Suppressor macrophage treated with lipopolysaccharide for 1 hour (primary cell): ENCODE results near the gene MS4A10.
A peak's percentile ranks its signal among the peaks of the same experiment; 100 is the strongest.
"Not testable (repeated sequence)": the region's sequence is repeated elsewhere in the genome, so short reads cannot be mapped to it uniquely, and the experiment has no call there.

ENCODE experiments used
- DNase-seq, 3 donors: peaks; one replicate each; pipeline ENCODE4 v3.0.0-alpha.2; 2020 to 2022

Gene MS4A10

DNA sequence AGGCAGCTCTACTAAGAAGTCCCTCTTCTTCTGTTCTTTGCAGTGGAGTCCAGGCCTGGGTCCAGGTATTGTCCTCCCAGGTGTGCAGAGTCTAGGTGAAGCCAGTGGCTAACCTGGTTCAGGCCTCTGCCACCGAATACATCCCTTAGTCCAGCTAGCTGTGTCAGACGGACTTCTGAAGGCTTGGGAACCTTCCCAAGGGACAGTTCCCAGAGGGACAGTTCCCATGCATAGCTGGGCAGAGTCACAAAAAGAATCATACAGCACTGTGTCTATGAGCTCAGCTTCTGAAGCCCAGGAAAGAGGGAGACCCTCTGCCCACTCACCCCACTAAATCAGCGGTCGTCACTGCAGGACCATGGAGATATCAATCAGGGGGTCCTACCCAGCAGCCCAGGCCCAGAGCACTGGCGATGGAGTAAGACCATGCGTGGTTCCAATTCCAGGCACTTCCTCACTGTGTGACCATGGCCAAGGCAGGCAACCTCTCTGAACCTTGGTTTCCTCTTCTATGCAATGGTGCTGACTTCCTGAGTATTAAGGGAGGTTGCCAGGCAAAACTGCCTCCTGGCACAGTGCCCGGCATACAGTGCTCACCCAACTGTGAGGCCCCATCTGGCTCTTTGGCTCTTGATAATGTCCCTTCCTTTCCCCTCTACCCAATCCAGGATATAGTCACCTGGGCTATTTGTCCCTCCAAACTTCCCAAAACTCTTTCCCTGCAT is 3.4 kb downstream of the MS4A10 start:
- DNase-seq = no peak

GRCh38 chr11:60790726-60791125 is 5.6 kb downstream of the MS4A10 start:
- no peak for DNase-seq

- DNase-seq = no peak
Measured at GRCh38 chr11:60791153-60791933, 6.2 kb downstream of the MS4A10 start.

- no peak for DNase-seq
Measured at GRCh38 chr11:60792521-60792920, 7.4 kb downstream of the MS4A10 start.

GRCh38 chr11:60795291-60795690 is 10.2 kb downstream of the MS4A10 start:
- no peak for DNase-seq

GRCh38 chr11:60797846-60798630 is 12.9 kb downstream of the MS4A10 start:
- DNase-seq = no peak

DNA sequence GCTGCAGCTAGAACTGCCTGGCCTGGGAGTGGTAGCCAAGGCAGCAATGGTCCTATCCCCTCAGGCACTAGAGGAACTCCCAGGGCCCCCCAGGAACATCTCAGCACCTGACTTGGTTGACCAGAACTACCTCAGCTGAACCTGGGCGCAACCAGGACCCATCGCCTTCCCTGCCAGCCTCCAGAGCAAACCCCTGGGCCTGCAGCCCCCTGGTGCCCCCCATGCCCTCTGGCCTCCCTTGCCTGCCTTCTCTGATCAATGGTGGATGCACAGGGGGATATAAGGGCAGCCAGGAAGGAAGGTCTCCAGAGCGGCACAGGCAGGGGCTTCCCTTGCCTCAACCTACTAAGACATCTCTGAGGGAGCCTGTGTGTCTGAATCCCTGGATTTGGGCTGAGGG is 13.5 kb downstream of the MS4A10 start:
- no peak for DNase-seq

- DNase-seq = no peak
Measured at GRCh38 chr11:60801194-60801593, 16.1 kb downstream of the MS4A10 start.

GRCh38 chr11:60803273-60803936 is 18.3 kb downstream of the MS4A10 start:
- no peak for DNase-seq

DNA sequence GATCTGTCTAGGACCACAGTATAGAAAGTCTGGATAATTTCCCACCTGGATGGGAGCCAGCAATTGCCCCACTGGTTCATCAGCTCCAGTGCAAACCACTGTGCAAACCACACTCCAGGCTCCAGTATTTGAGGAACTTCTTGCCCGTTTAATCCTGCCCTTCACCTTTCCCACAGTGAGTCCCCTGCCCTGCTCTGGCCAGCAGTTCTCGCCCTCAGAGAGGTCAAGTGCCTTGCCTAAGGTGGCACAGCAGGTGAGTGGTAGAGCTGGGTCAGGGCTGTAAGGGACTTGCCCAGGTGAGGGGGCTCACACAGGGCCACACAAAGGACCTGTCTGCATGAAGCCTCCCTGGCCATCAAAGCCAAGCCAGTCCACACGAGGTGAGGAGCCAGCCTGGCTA is 24.1 kb downstream of the MS4A10 start:
- DNase-seq = no peak

DNA sequence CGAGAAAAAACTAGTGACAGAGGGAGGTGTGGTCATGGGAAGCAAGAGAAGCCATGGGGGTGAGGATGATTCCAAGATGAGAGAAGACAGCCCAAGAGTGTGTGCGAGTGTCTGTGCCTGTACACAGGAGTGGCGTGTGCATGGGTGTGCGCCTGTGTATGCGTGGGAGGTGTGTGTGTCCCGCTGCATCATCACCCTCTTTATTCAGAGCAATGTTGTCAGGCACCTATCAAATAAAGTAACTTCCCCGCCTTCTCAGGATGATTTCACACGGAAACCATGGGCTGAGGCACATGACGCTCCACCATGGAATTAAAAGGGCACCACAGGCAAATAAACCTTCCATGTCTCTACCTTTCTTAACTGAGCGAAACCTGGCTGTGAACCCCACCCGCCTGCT is 24.6 kb downstream of the MS4A10 start:
- DNase-seq = no peak

GRCh38 chr11:60810151-60810550 is 25.0 kb downstream of the MS4A10 start:
- DNase-seq = no peak

GRCh38 chr11:60810569-60810968 is 25.4 kb downstream of the MS4A10 start:
- DNase-seq = peak in 1 of 3 donors; percentile 18

GRCh38 chr11:60813324-60813723 is 28.2 kb downstream of the MS4A10 start:
- DNase-seq = peak; percentile 23 to 50 (median 39)

- no peak for DNase-seq
Measured at GRCh38 chr11:60814112-60814511, 29.0 kb downstream of the MS4A10 start.

GRCh38 chr11:60816590-60817157 is 31.5 kb downstream of the MS4A10 start:
- no peak for DNase-seq

DNA sequence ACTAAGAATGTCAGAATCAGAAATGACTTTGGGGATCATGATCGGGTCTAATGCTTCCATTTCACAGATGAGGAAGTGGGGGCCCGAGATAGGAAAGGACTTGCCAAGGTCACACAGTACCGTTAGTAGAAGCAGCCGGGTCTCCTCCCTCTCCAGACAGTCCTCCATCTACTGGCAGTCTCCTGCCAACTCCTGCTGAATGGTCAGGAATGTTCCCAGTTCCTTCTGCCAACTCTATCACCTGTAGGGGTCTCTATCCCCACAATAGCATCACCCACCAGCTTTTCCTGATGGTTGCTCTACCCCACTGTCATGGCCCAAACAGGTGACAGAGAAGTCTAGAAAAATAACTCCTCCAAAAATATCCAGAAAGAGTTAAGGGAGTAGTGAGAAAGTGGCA is 32.9 kb downstream of the MS4A10 start:
- no peak for DNase-seq

GRCh38 chr11:60821827-60822599 is 36.9 kb downstream of the MS4A10 start:
- DNase-seq = no peak

GRCh38 chr11:60823745-60824306 is 38.7 kb downstream of the MS4A10 start:
- not testable (repeated sequence) for DNase-seq

- DNase-seq = no peak
Measured at GRCh38 chr11:60825118-60825517, 40.0 kb downstream of the MS4A10 start.

DNA sequence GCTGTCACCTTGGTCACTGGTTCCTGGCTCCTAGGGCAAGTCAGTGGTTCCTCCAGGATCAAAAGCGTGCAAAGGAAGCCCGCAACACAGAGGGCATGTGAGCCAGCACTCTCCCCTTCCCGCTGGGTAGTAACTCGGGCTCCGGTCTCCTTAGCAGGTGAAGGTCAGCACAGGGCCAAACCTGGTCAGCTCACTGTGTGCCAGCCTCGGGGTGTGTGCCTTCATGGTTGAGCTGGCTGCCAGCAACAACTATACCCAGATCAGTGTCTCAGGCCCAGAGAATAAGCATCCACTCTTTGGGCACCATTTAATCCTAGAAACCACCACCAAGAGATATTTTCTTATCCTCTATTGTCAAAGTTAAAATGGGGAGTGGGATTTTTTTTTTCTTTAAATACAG is 40.7 kb downstream of the MS4A10 start:
- no peak for DNase-seq
